H1 (cell line): ENCODE results near the gene TGFBR2. TPM values are rescaled to one million over a fixed set of nuclear protein-coding genes. Genes with fewer than 3 reads are reported as not detected.

ENCODE experiments used
- CTCF ChIA-PET: fragments of 300-600 bp; sonication (Branson Sonifier 250); formaldehyde crosslinking; loops from one replicate; lab custom pipeline; 2021; ENCODE audit not compliant: partially characterized antibody; lab: Charles Lee
- POLR2A ChIA-PET: fragments of 300-600 bp; sonication (Branson Sonifier 250); formaldehyde crosslinking; loops from one replicate; lab custom pipeline; 2021; ENCODE audit warnings: inconsistent platforms; ENCODE audit not compliant: partially characterized antibody; lab: Charles Lee
- DNase-seq, 2 experiments: peaks; one replicate each; pipeline versions ENCODE4 v3.0.0 to v3.0.0-alpha.2; 2010 to 2022; ENCODE audit warnings: low spot score in 2 of 2, low read depth in 1 of 2, mixed read lengths in 1 of 2
- FAIRE-seq: peaks from 2 replicates; lab custom pipeline; 2011; peaks lifted over from hg19 to GRCh38; lab: Jason Lieb, UNC
- H2AFZ ChIP-seq: 2 replicates; pipeline ENCODE4 v1.8.1; 2012; ENCODE audit warnings: low read length, inconsistent platforms
- H2AK5ac ChIP-seq: 2 replicates; pipeline ENCODE4 v1.6.1; 2013; ENCODE audit warnings: low read depth, low read length
- H2BK120ac ChIP-seq: replicated peaks from 2 replicates; pipeline ENCODE3; 2013; ENCODE audit warnings: low read depth, low read length, inconsistent platforms
- H2BK12ac ChIP-seq: 2 replicates; pipeline ENCODE4 v1.6.1; 2013; ENCODE audit warnings: low read depth, low read length
- H2BK15ac ChIP-seq: 2 replicates; pipeline ENCODE4 v1.6.1; 2013; ENCODE audit warnings: low read length
- H2BK20ac ChIP-seq: 2 replicates; pipeline ENCODE4 v1.6.1; 2013; ENCODE audit warnings: low read length
- H2BK5ac ChIP-seq: 2 replicates; pipeline ENCODE4 v1.6.1; 2013; ENCODE audit warnings: low read depth, low read length
- H3K14ac ChIP-seq: 2 replicates; pipeline ENCODE4 v1.6.1; 2013; ENCODE audit warnings: inconsistent platforms; ENCODE audit not compliant: insufficient read length
- H3K18ac ChIP-seq: 2 replicates; pipeline ENCODE4 v1.6.1; 2013; ENCODE audit warnings: low read length; ENCODE audit errors: extremely low read depth
- H3K23ac ChIP-seq: 2 replicates; pipeline ENCODE4 v1.6.1; 2013; ENCODE audit warnings: inconsistent platforms; ENCODE audit not compliant: insufficient read length
- H3K23me2 ChIP-seq: 2 replicates; pipeline ENCODE4 v1.6.1; 2013; ENCODE audit warnings: low read depth, low read length
- H3K27ac ChIP-seq: 2 replicates; pipeline ENCODE4 v1.6.1; 2011; ENCODE audit warnings: low read depth, low read length, inconsistent platforms
- H3K27me3 ChIP-seq, 4 experiments: replicated peaks in 1 of 4; 1 replicate in 1 of 4; 2 replicates in 3 of 4; pipeline versions ENCODE4 v1.6.1 to v1.8.1; 2011 to 2013; ENCODE audit warnings: low read length in 3 of 4, mild to moderate bottlenecking in 3 of 4, inconsistent platforms in 2 of 4, mixed read lengths in 2 of 4, moderate library complexity in 1 of 4; ENCODE audit not compliant: control insufficient read depth in 3 of 4, insufficient read depth in 3 of 4; ENCODE audit errors: extremely low read depth in 1 of 4
- H3K36me3 ChIP-seq, 4 experiments: 2 replicates each; pipeline versions ENCODE4 v1.6.1 to v1.8.1; 2011 to 2013; ENCODE audit warnings: mild to moderate bottlenecking in 4 of 4, low read length in 3 of 4, moderate library complexity in 2 of 4, control low read depth in 1 of 4, inconsistent platforms in 1 of 4; ENCODE audit not compliant: insufficient read depth in 4 of 4, control insufficient read depth in 2 of 4
- H3K4ac ChIP-seq: replicated peaks from 2 replicates; pipeline ENCODE3; 2013; ENCODE audit warnings: low read length, low read depth, mixed read lengths, inconsistent platforms; ENCODE audit not compliant: insufficient read length
- H3K4me1 ChIP-seq, 4 experiments: replicated peaks in 1 of 4; 1 replicate in 1 of 4; 2 replicates in 3 of 4; pipeline versions ENCODE4 v1.6.1 to v1.8.1; 2011 to 2013; ENCODE audit warnings: low read length in 3 of 4, inconsistent platforms in 2 of 4, mixed read lengths in 1 of 4; ENCODE audit not compliant: insufficient read depth in 4 of 4, control insufficient read depth in 3 of 4
- H3K4me2 ChIP-seq, 2 experiments: 2 replicates each; pipeline versions ENCODE4 v1.6.1 to v1.8.1; 2011 to 2013; ENCODE audit warnings: low read depth in 2 of 2, low read length in 2 of 2, control low read depth in 1 of 2, inconsistent platforms in 1 of 2, mild to moderate bottlenecking in 1 of 2; ENCODE audit not compliant: insufficient read depth in 1 of 2
- H3K4me3 ChIP-seq, 4 experiments: fragments of 200-600, 300-600 bp in 1 of 4; sonication (generic), shearing (Covaris generic), sonication (Bioruptor Twin) in 1 of 4; 2 replicates each; pipeline versions ENCODE4 v1.5.1 to v1.8.1; 2011 to 2016; ENCODE audit warnings: low read length in 4 of 4, low read depth in 3 of 4, control low read depth in 2 of 4, inconsistent platforms in 2 of 4, mild to moderate bottlenecking in 2 of 4, mixed read lengths in 1 of 4, moderate library complexity in 1 of 4; ENCODE audit not compliant: insufficient read depth in 2 of 4; ENCODE audit errors: extremely low read depth in 1 of 4
- H3K56ac ChIP-seq: replicated peaks from 2 replicates; pipeline ENCODE3; 2013; ENCODE audit warnings: low read depth, mild to moderate bottlenecking, mixed read lengths, low read length, inconsistent platforms; ENCODE audit not compliant: insufficient read length
- H3K79me1 ChIP-seq: 2 replicates; pipeline ENCODE4 v1.6.1; 2013; ENCODE audit warnings: low read depth, low read length, control low read depth
- H3K79me2 ChIP-seq, 2 experiments: 2 replicates each; pipeline versions ENCODE4 v1.6.1 to v1.8.1; 2012 to 2013; ENCODE audit warnings: low read length in 2 of 2, mild to moderate bottlenecking in 2 of 2, inconsistent platforms in 1 of 2; ENCODE audit not compliant: insufficient read depth in 2 of 2, control insufficient read depth in 1 of 2
- H3K9ac ChIP-seq, 4 experiments: replicated peaks in 1 of 4; 1 replicate in 1 of 4; 2 replicates in 3 of 4; pipeline versions ENCODE4 v1.6.1 to v1.8.1; 2011 to 2013; ENCODE audit warnings: low read depth in 3 of 4, low read length in 3 of 4, control low read depth in 2 of 4, mild to moderate bottlenecking in 2 of 4, moderate library complexity in 2 of 4, inconsistent platforms in 1 of 4; ENCODE audit errors: extremely low read depth in 1 of 4
- H3K9me3 ChIP-seq, 2 experiments: 2 replicates each; pipeline versions ENCODE4 v1.6.1 to v1.8.1; 2012 to 2013; ENCODE audit warnings: mild to moderate bottlenecking in 2 of 2, moderate library complexity in 2 of 2, control low read depth in 1 of 2, inconsistent platforms in 1 of 2, low read depth in 1 of 2, low read length in 1 of 2, mixed read lengths in 1 of 2; ENCODE audit not compliant: insufficient read depth in 2 of 2
- H4K20me1 ChIP-seq, 2 experiments: replicated peaks in 1 of 2; 2 replicates each; pipeline versions ENCODE3 to v1.8.1; 2011 to 2013; ENCODE audit warnings: inconsistent platforms in 2 of 2, low read length in 2 of 2, mild to moderate bottlenecking in 1 of 2; ENCODE audit not compliant: insufficient read depth in 2 of 2, control insufficient read depth in 1 of 2
- H4K5ac ChIP-seq: 2 replicates; pipeline ENCODE4 v1.6.1; 2013; ENCODE audit warnings: low read length, low read depth, mixed read lengths, inconsistent platforms; ENCODE audit not compliant: insufficient read length
- H4K8ac ChIP-seq: 2 replicates; pipeline ENCODE4 v1.8.0; 2013; ENCODE audit warnings: mild to moderate bottlenecking, moderate library complexity, low read length, inconsistent platforms; ENCODE audit not compliant: insufficient read depth; ENCODE audit errors: extremely low read depth
- H4K91ac ChIP-seq: replicated peaks from 2 replicates; pipeline ENCODE3; 2013; ENCODE audit warnings: low read length, mixed read lengths, inconsistent platforms; ENCODE audit not compliant: insufficient read length
- CBX8 ChIP-seq: fragments of 300-800, 300-1000 bp; sonication (generic); IDR thresholded peaks from 2 replicates; pipeline ENCODE4 v1.7.1; 2016; ENCODE audit warnings: low read depth, low read length, borderline replicate concordance
- RAD21 ChIP-seq, 2 experiments: IDR thresholded peaks in 1 of 2; conservative IDR thresholded peaks in 1 of 2; 2 replicates each; pipeline ENCODE4 v1.6.1; 2011; ENCODE audit warnings: low read depth in 2 of 2, low read length in 2 of 2, improper control_type of control experiment in 1 of 2, inconsistent platforms in 1 of 2, mild to moderate bottlenecking in 1 of 2, moderate library complexity in 1 of 2
- TEAD4 ChIP-seq: IDR thresholded peaks from 2 replicates; pipeline ENCODE4 v1.6.1; 2012; ENCODE audit warnings: low read depth, low read length, inconsistent platforms, mixed read lengths
- WGBS, 2 experiments: shearing (Covaris generic) in 1 of 2; methylation state at CpG; one replicate each; pipeline versions ENCODE4 v1.1.6 to v1.1.7; 2013 to 2015; ENCODE audit warnings: low lambda C conversion rate in 2 of 2, mixed read lengths in 2 of 2, inconsistent platforms in 1 of 2, low coverage in 1 of 2, missing lambda C conversion rate in 1 of 2; ENCODE audit not compliant: insufficient replicate concordance in 2 of 2, insufficient coverage in 1 of 2, insufficient read length in 1 of 2; ENCODE audit errors: extremely low coverage in 1 of 2, missing lambda C conversion rate in 1 of 2; 5-methylcytosine and 5-hydroxymethylcytosine counted together
- polyA plus RNA-seq, 7 experiments: library from polyadenylated mRNA; depleted of rRNA in 3 of 7; stranded (reverse) in 5 of 7; unstranded in 2 of 7; fragments of >200 nt in 5 of 7; fragments of 200-250 nt in 2 of 7; gene quantifications; 1 replicate in 5 of 7; 2 replicates in 1 of 7; 4 replicates in 1 of 7; pipeline versions ENCODE4 v1.2.1 to v1.2.3, GENCODE V29; 2011 to 2013; ENCODE audit warnings: missing spikeins in 2 of 7, mixed read lengths in 2 of 7
- total RNA-seq: library from RNA; stranded (reverse); fragmentation: NEBNext Ultra II Directional; extraction: Animal tissue kit (Norgen Biotek cat#: 25700); gene quantifications from 2 replicates; pipeline ENCODE4 v1.2.1, GENCODE V29; 2021
- TF ChIP-seq, protein P1 (sequence below), 3 experiments: IDR thresholded peaks; 1 replicate in 2 of 3; 2 replicates in 1 of 3; pipeline versions ENCODE4 v1.5.1 to v1.6.1; 2011; ENCODE audit warnings: low read length in 3 of 3, mild to moderate bottlenecking in 3 of 3, inconsistent platforms in 2 of 3, low read depth in 1 of 3, moderate library complexity in 1 of 3; ENCODE audit not compliant: insufficient read depth in 1 of 3; ENCODE audit errors: control extremely low read depth in 1 of 3

TGFBR2 gene
- total and polyA plus RNA-seq, 2 of the 8 experiments (the other 6 are each of a cell fraction or from before 2014, with no cell fraction given) = 4.2 to 7.4 TPM

DNA sequence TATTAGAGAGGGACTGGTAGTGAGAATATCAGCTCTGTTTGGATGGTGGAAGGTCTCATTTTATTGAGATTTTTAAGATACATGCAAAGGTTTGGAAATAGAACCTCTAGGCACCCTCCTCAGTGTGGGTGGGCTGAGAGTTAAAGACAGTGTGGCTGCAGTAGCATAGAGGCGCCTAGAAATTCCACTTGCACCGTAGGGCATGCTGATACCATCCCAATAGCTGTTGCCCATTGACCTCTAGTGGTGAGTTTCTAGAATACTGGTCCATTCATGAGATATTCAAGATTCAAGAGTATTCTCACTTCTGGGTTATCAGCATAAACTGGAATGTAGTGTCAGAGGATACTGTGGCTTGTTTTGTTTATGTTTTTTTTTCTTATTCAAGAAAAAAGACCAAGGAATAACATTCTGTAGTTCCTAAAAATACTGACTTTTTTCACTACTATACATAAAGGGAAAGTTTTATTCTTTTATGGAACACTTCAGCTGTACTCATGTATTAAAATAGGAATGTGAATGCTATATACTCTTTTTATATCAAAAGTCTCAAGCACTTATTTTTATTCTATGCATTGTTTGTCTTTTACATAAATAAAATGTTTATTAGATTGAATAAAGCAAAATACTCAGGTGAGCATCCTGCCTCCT is 87.2 kb downstream of the TGFBR2 start:
- H3K4me3 ChIP-seq = no peak overlapping the region
- H4K8ac ChIP-seq = no peak overlapping the region
- H3K23me2 ChIP-seq = no peaks in the 10 kb centered on the region; the same call in 1 of the 2 replicates
- H3K4ac ChIP-seq = no peak overlapping the region
- peaks cover 2 to 11% (median 4%) of the 10 kb centered on the region in 4 experiments; a peak in 4 of 8 replicates for H3K36me3 ChIP-seq
- H3K4me2 ChIP-seq = no peak overlapping the region
- no peaks in the 10 kb centered on the region for H3K27me3 ChIP-seq
- H3K18ac ChIP-seq = no peak overlapping the region
- ChIA-PET CTCF (interaction anchor here (0.6 to 6.3 kb wide), 65 partner anchors 8 to 678 kb away, joined by 3 to 60 read pairs (median 4); no protein-coding TSS in a partner anchor), POLR2A (interaction anchor here (0.7 kb wide), 1 partner anchor 256 kb away, joined by 3 read pairs; no protein-coding TSS in a partner anchor)
- no peak overlapping the region for H2BK120ac ChIP-seq
- no peak overlapping the region for H4K5ac ChIP-seq
- H2BK5ac ChIP-seq = no peak overlapping the region
- H3K9me3 ChIP-seq = no peaks in the 10 kb centered on the region
- H3K27ac ChIP-seq = no peak overlapping the region
- no peak overlapping the region for H2BK20ac ChIP-seq
- no peak for TF ChIP-seq CBX8
- TF ChIP-seq, protein P1, sequence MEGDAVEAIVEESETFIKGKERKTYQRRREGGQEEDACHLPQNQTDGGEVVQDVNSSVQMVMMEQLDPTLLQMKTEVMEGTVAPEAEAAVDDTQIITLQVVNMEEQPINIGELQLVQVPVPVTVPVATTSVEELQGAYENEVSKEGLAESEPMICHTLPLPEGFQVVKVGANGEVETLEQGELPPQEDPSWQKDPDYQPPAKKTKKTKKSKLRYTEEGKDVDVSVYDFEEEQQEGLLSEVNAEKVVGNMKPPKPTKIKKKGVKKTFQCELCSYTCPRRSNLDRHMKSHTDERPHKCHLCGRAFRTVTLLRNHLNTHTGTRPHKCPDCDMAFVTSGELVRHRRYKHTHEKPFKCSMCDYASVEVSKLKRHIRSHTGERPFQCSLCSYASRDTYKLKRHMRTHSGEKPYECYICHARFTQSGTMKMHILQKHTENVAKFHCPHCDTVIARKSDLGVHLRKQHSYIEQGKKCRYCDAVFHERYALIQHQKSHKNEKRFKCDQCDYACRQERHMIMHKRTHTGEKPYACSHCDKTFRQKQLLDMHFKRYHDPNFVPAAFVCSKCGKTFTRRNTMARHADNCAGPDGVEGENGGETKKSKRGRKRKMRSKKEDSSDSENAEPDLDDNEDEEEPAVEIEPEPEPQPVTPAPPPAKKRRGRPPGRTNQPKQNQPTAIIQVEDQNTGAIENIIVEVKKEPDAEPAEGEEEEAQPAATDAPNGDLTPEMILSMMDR (IDR thresholded peaks at IDR 0.05; ENCODE audit: control extremely low read depth in 1 of 3, insufficient read depth in 1 of 3, low read depth in 1 of 3, low read length in 3 of 3) = peak in 2 of 3 experiments; percentile 80 to 85; a peak in 3 of 4 replicates
- TF ChIP-seq TEAD4 = peak; percentile 78
- TF ChIP-seq RAD21 (IDR thresholded peaks at IDR 0.05 in 1 of 2, conservative IDR thresholded peaks at IDR 0.05 in 1 of 2; ENCODE audit: low read depth in 2 of 2, low read length in 2 of 2) = peak; percentile 99
- H3K4me1 ChIP-seq = peaks cover 0 to 13% (median 5%) of the 10 kb centered on the region in 4 experiments; a peak in 5 of 7 replicates
- H3K23ac ChIP-seq = no peak overlapping the region
- no peaks in the 10 kb centered on the region for H4K20me1 ChIP-seq
- FAIRE-seq = peak; percentile 94
- H3K9ac ChIP-seq = no peak overlapping the region
- no peak overlapping the region for H2BK12ac ChIP-seq
- no peak overlapping the region for H3K56ac ChIP-seq
- no peaks in the 10 kb centered on the region for H3K79me1 ChIP-seq
- no peak for DNase-seq
- H2AK5ac ChIP-seq = no peak overlapping the region
- H4K91ac ChIP-seq = no peak overlapping the region
- WGBS, 2 experiments = 33% methylated on average over 2 of the region's 2 CpGs; no CpG with 5 or more reads in 1 of the 2 experiments
- no peaks in the 10 kb centered on the region for H3K79me2 ChIP-seq
- no peak overlapping the region for H2AFZ ChIP-seq
- no peak overlapping the region for H2BK15ac ChIP-seq
- H3K14ac ChIP-seq = no peak overlapping the region
